ENCODE results near the gene ZDHHC9.

Gene ZDHHC9

GRCh38 chrX:129785160-129785947, 58.3 kb downstream of the ZDHHC9 start:
- no peak for DNase-seq (ENCODE audit: low spot score)

- DNase-seq (ENCODE audit: low spot score): no peak
These were observed 59.3 kb downstream of the ZDHHC9 start for GRCh38 chrX:129784371-129784770.

GRCh38 chrX:129783291-129783713, 60.4 kb downstream of the ZDHHC9 start:
- DNase-seq (ENCODE audit: low spot score): no peak

- no peak for DNase-seq (ENCODE audit: low spot score)
These were observed 61.0 kb downstream of the ZDHHC9 start for GRCh38 chrX:129782706-129783105.

- no peak for DNase-seq (ENCODE audit: low spot score)
These were observed 61.8 kb downstream of the ZDHHC9 start for GRCh38 chrX:129781680-129782495.

GRCh38 chrX:129781134-129781672, 62.5 kb downstream of the ZDHHC9 start:
- no peak for DNase-seq (ENCODE audit: low spot score)

GRCh38 chrX:129780441-129781105, 63.1 kb downstream of the ZDHHC9 start:
- DNase-seq (ENCODE audit: low spot score): no peak

GRCh38 chrX:129779747-129780146, 63.9 kb downstream of the ZDHHC9 start, which contains the start of gene SASH3:
Gene SASH3 (plus strand): TSS chrX:129779949. CDS start chrX:129780098, 149 bp downstream.
- DNase-seq (ENCODE audit: low spot score): no peak

- no peak for DNase-seq (ENCODE audit: low spot score)
These were observed 64.5 kb downstream of the ZDHHC9 start for GRCh38 chrX:129779086-129779672.

- DNase-seq (ENCODE audit: low spot score): no peak
These were observed 66.3 kb downstream of the ZDHHC9 start for GRCh38 chrX:129777218-129778030.

- DNase-seq (ENCODE audit: low spot score): no peak
These were observed 69.8 kb downstream of the ZDHHC9 start for GRCh38 chrX:129773649-129774458.

GRCh38 chrX:129772796-129773431, 70.8 kb downstream of the ZDHHC9 start:
- DNase-seq (ENCODE audit: low spot score): no peak

- DNase-seq (ENCODE audit: low spot score): no peak
These were observed 72.3 kb downstream of the ZDHHC9 start for GRCh38 chrX:129771266-129771995.

- DNase-seq (ENCODE audit: low spot score): no peak
These were observed 74.1 kb downstream of the ZDHHC9 start for GRCh38 chrX:129769467-129770154.

- DNase-seq (ENCODE audit: low spot score): no peak
These were observed 74.9 kb downstream of the ZDHHC9 start for GRCh38 chrX:129768586-129769466.

- no peak for DNase-seq (ENCODE audit: low spot score)
These were observed 75.5 kb downstream of the ZDHHC9 start for GRCh38 chrX:129768186-129768585.

GRCh38 chrX:129763666-129764065, 80.0 kb downstream of the ZDHHC9 start:
- no peak for DNase-seq (ENCODE audit: low spot score)
